ENCODE results near the gene MIPOL1. TPM values are rescaled to one million over a fixed set of nuclear protein-coding genes. Genes with fewer than 3 reads are reported as not detected.

Gene MIPOL1
- total and polyA plus RNA-seq, 2 of the 4 experiments (the other 2 are of a cell fraction): 2.7 to 5.9 TPM

DNA sequence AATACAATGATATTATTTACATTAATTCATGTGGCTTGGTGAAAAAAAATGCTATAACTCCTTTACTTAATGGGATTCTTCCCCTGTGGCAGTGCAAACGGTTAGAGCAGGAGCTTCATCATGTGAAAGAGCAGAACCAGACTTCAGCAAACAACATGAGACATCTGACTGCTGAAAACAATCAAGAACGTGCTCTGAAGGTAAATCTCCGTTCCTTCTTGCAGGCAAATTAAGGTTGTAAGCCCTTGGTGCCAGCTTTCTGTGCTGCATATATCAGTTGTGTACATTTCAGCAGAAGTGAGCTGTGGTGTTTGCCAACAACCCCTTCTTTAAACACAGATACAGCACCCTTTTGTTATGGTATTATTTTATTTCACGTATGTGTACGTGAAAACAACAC is 171.7 kb downstream of the MIPOL1 start:
- Histone ChIP-seq H2AFZ (replicated peaks; ENCODE audit: low read length, poor library complexity) (no peak overlapping the region), H3K4me2 (ENCODE audit: low read depth, low read length) (no peak overlapping the region), H2BK120ac (ENCODE audit: low read depth, low read length) (no peak overlapping the region), H2BK20ac (ENCODE audit: low read depth, low read length) (no peak overlapping the region), H2BK5ac (ENCODE audit: low read depth, low read length, poor library complexity, severe bottlenecking) (no peak overlapping the region), H2BK15ac (ENCODE audit: low read depth, low read length) (no peak overlapping the region), H3K9me3 (ENCODE audit: control insufficient read depth, insufficient read depth, low read length) (no peaks in the 10 kb centered on the region), H3K4me3 (ENCODE audit: insufficient read depth, low read depth, low read length) (no peak overlapping the region), H3K9ac (ENCODE audit: low read depth, low read length) (no peak overlapping the region), H3K9me1 (ENCODE audit: insufficient read depth, low read length) (no peaks in the 10 kb centered on the region), H4K5ac (ENCODE audit: low read depth, low read length) (no peak overlapping the region), H2AK5ac (ENCODE audit: low read depth, low read length) (no peak overlapping the region), H3K36me3 (ENCODE audit: control insufficient read depth, insufficient read depth, low read length) (no peaks in the 10 kb centered on the region), H4K20me1 (ENCODE audit: insufficient read depth, low read length) (no peaks in the 10 kb centered on the region), H3K27me3 (ENCODE audit: control insufficient read depth, insufficient read depth, low read length) (no peaks in the 10 kb centered on the region), H2AK9ac (replicated peaks; ENCODE audit: low read depth, low read length, poor library complexity) (no peak overlapping the region), H4K8ac (ENCODE audit: low read depth in 2 of 2, low read length in 2 of 2) (no peak overlapping the region), H3K23ac (ENCODE audit: low read depth, low read length) (no peak overlapping the region), H3K4ac (ENCODE audit: low read depth, low read length) (no peak overlapping the region), H3K18ac (ENCODE audit: low read depth, low read length) (no peak overlapping the region), H3K79me1 (ENCODE audit: low read depth in 1 of 2, low read length in 2 of 2) (no peaks in the 10 kb centered on the region), H3K56ac (ENCODE audit: extremely low read depth, insufficient read depth, low read length) (no peak overlapping the region), H3K27ac (ENCODE audit: insufficient read depth, low read length) (no peak overlapping the region), H3K14ac (replicated peaks; ENCODE audit: low read depth, low read length) (no peak overlapping the region), H4K91ac (ENCODE audit: insufficient read depth, low read depth, low read length) (no peak overlapping the region), H3K4me1 (ENCODE audit: control insufficient read depth, insufficient read depth, low read length) (no peaks in the 10 kb centered on the region)
- DNase-seq (no peak), ATAC-seq (ENCODE audit: low read depth) (no peak)
- 0% methylated on average over 1 of the region's 5 CpGs; no CpG with 5 or more reads in 1 of the 2 experiments for WGBS, 2 experiments (ENCODE audit: extremely low coverage in 2 of 2, insufficient read length in 1 of 2)
- intact Hi-C loops (cut with micrococcal nuclease) (no loop called here), dilution Hi-C loops (cut with HindIII; ENCODE audit: low sequenced_read_pairs, unreplicated experiment) (no loop called here), in situ Hi-C loops (cut with MboI; ENCODE audit: low sequenced_read_pairs) (no loop called here)
- BruUV-seq (replicated peaks): no TSS peak
- TF ChIP-seq NFE2L2 (IDR thresholded peaks at IDR 0.05; ENCODE audit: low read depth, low read length) (no peak), RAD21 (IDR thresholded peaks at IDR 0.05; ENCODE audit: low read length) (no peak), FOS (IDR thresholded peaks at IDR 0.05; ENCODE audit: low read depth, low read length) (no peak), BHLHE40 (IDR thresholded peaks at IDR 0.05; ENCODE audit: low read depth, low read length) (no peak), SMC3 (IDR thresholded peaks at IDR 0.05; ENCODE audit: low read depth, low read length) (no peak), CEBPB (IDR thresholded peaks at IDR 0.05; ENCODE audit: low read depth, low read length) (no peak)
- TF ChIP-seq, protein P1, sequence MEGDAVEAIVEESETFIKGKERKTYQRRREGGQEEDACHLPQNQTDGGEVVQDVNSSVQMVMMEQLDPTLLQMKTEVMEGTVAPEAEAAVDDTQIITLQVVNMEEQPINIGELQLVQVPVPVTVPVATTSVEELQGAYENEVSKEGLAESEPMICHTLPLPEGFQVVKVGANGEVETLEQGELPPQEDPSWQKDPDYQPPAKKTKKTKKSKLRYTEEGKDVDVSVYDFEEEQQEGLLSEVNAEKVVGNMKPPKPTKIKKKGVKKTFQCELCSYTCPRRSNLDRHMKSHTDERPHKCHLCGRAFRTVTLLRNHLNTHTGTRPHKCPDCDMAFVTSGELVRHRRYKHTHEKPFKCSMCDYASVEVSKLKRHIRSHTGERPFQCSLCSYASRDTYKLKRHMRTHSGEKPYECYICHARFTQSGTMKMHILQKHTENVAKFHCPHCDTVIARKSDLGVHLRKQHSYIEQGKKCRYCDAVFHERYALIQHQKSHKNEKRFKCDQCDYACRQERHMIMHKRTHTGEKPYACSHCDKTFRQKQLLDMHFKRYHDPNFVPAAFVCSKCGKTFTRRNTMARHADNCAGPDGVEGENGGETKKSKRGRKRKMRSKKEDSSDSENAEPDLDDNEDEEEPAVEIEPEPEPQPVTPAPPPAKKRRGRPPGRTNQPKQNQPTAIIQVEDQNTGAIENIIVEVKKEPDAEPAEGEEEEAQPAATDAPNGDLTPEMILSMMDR (conservative IDR thresholded peaks at IDR 0.05; ENCODE audit: low read depth, low read length): no peak
- POLR2A ChIA-PET (ENCODE audit: unreplicated experiment): no interaction called here
- CTCF ChIA-PET: no interaction called here
